GM23338 (cell line): ENCODE data around the gene FAM83F. TPM values are rescaled to one million over a fixed set of nuclear protein-coding genes. Genes with fewer than 3 reads are reported as not detected.

Experiments
- ATAC-seq: fragments of 200-7000 bp; cut with Tn5 transposase; 3 replicates; pipeline ENCODE4 v1.9.1; 2020
- DNase-seq: peaks from one replicate; pipeline ENCODE4 v3.0.0-alpha.2; 2015; ENCODE audit warnings: low spot score
- H2AFZ ChIP-seq: fragments of 200-600 bp; sonication (generic); 2 replicates; pipeline ENCODE4 v1.8.0; 2016; ENCODE audit warnings: antibody characterized with exemption, mild to moderate bottlenecking, moderate library complexity
- H3F3A ChIP-seq: fragments of 200-600 bp; sonication (generic); replicated peaks from 2 replicates; pipeline ENCODE4 v1.8.0; 2017; ENCODE audit warnings: antibody characterized with exemption, mixed run types, low read depth
- H3K27ac ChIP-seq: fragments of 200-600 bp; sonication (generic); 2 replicates; pipeline ENCODE4 v1.6.1; 2016; ENCODE audit warnings: low read depth
- H3K27me3 ChIP-seq: fragments of 200-600 bp; sonication (generic); 2 replicates; pipeline ENCODE4 v1.8.0; 2016; ENCODE audit warnings: mild to moderate bottlenecking, mixed run types, moderate library complexity; ENCODE audit not compliant: insufficient read depth
- H3K36me3 ChIP-seq: fragments of 200-600 bp; sonication (generic); 2 replicates; pipeline ENCODE4 v1.8.0; 2016; ENCODE audit warnings: mild to moderate bottlenecking; ENCODE audit not compliant: insufficient read depth
- H3K4me1 ChIP-seq: fragments of 200-600 bp; sonication (generic); 2 replicates; pipeline ENCODE4 v1.8.0; 2016; ENCODE audit warnings: mild to moderate bottlenecking, moderate library complexity; ENCODE audit not compliant: insufficient read depth
- H3K4me2 ChIP-seq: fragments of 200-600 bp; sonication (generic); 2 replicates; pipeline ENCODE4 v1.7.1; 2017; ENCODE audit warnings: mixed run types
- H3K4me3 ChIP-seq: fragments of 200-600 bp; sonication (generic); 2 replicates; pipeline ENCODE4 v1.6.1; 2016; ENCODE audit warnings: mixed run types
- H3K79me2 ChIP-seq: fragments of 200-600 bp; sonication (generic); replicated peaks from 2 replicates; pipeline ENCODE4 v1.8.0; 2017; ENCODE audit warnings: mild to moderate bottlenecking; ENCODE audit not compliant: insufficient read depth
- H3K9me2 ChIP-seq: fragments of 200-600 bp; sonication (generic); 2 replicates; pipeline ENCODE4 v1.8.0; 2017; ENCODE audit not compliant: insufficient read depth
- H4K20me1 ChIP-seq: fragments of 200-600 bp; sonication (generic); replicated peaks from 2 replicates; pipeline ENCODE4 v1.8.0; 2017; ENCODE audit warnings: mild to moderate bottlenecking; ENCODE audit not compliant: insufficient read depth
- H3K27ac Mint-ChIP-seq: 2 replicates; pipeline ENCODE4 v1.8.0; 2020; ENCODE audit warnings: inconsistent platforms, mild to moderate bottlenecking, moderate library complexity, mixed read lengths
- H3K27me3 Mint-ChIP-seq: 3 replicates; pipeline ENCODE4 v1.8.0; 2022; ENCODE audit warnings: low read depth, mild to moderate bottlenecking, moderate library complexity, mixed read lengths, inconsistent platforms; ENCODE audit not compliant: insufficient read depth, poor library complexity
- H3K36me3 Mint-ChIP-seq: 3 replicates; pipeline ENCODE4 v1.8.0; 2021; ENCODE audit warnings: low read depth, mild to moderate bottlenecking, inconsistent platforms, moderate library complexity, mixed read lengths
- H3K4me1 Mint-ChIP-seq: 3 replicates; pipeline ENCODE4 v1.8.0; 2020; ENCODE audit warnings: mild to moderate bottlenecking, inconsistent platforms, mixed read lengths
- H3K4me3 Mint-ChIP-seq: 3 replicates; pipeline ENCODE4 v1.8.0; 2021; ENCODE audit warnings: moderate library complexity, mild to moderate bottlenecking, inconsistent platforms, mixed read lengths
- H3K9me3 Mint-ChIP-seq: 3 replicates; pipeline ENCODE4 v1.8.0; 2020; ENCODE audit warnings: moderate library complexity, mild to moderate bottlenecking, inconsistent platforms, mixed read lengths
- CTCF ChIP-seq, 2 experiments: fragments of 200-600 bp in 1 of 2; sonication (generic) in 1 of 2; conservative IDR thresholded peaks; 2 replicates each; pipeline versions ENCODE4 v1.5.1 to v1.6.1; 2016 to 2017; ENCODE audit warnings: antibody characterized with exemption in 2 of 2, low read depth in 2 of 2, mild to moderate bottlenecking in 2 of 2, moderate library complexity in 1 of 2
- EZH2 ChIP-seq: fragments of 200-600 bp; sonication (generic); IDR thresholded peaks from one replicate; pipeline ENCODE4 v1.8.0; 2017; ENCODE audit warnings: antibody characterized with exemption, mild to moderate bottlenecking, low read depth; ENCODE audit not compliant: unreplicated experiment
- EZH2phosphoT487 ChIP-seq: fragments of 200-600 bp; sonication (generic); IDR thresholded peaks from one replicate; pipeline ENCODE4 v1.8.1; 2018; ENCODE audit warnings: antibody characterized with exemption; ENCODE audit not compliant: unreplicated experiment
- JUNB ChIP-seq: IDR thresholded peaks from one replicate; pipeline ENCODE4 v1.6.1; 2016; ENCODE audit warnings: antibody characterized with exemption; ENCODE audit not compliant: unreplicated experiment
- NANOG ChIP-seq: IDR thresholded peaks from 2 replicates; pipeline ENCODE4 v1.6.1; 2016; ENCODE audit warnings: antibody characterized with exemption, borderline replicate concordance
- POLR2AphosphoS5 ChIP-seq: IDR thresholded peaks from 2 replicates; pipeline ENCODE4 v1.6.1; 2016; ENCODE audit warnings: antibody characterized with exemption, low read depth
- REST ChIP-seq: IDR thresholded peaks from one replicate; pipeline ENCODE4 v1.6.1; 2018; ENCODE audit warnings: antibody characterized with exemption; ENCODE audit not compliant: unreplicated experiment
- STAT1 ChIP-seq: IDR thresholded peaks from one replicate; pipeline ENCODE4 v1.6.1; 2016; ENCODE audit warnings: antibody characterized with exemption; ENCODE audit not compliant: unreplicated experiment
- polyA plus RNA-seq: library from polyadenylated mRNA; unstranded; fragments of >200 nt; fragmentation: Nextera tagmentation; extraction: Ambion mirVana; gene quantifications from 2 replicates; pipeline ENCODE4 v1.2.1, GENCODE V29; 2016
- total RNA-seq: library from RNA; depleted of rRNA; stranded (reverse); fragments of >200 nt; shearing (Covaris generic); gene quantifications from 2 replicates; pipeline ENCODE4 v1.2.3, GENCODE V29; 2014

FAM83F gene
- total and polyA plus RNA-seq, 2 experiments from 2014 or later, result 3.7 to 15.9 TPM

DNA sequence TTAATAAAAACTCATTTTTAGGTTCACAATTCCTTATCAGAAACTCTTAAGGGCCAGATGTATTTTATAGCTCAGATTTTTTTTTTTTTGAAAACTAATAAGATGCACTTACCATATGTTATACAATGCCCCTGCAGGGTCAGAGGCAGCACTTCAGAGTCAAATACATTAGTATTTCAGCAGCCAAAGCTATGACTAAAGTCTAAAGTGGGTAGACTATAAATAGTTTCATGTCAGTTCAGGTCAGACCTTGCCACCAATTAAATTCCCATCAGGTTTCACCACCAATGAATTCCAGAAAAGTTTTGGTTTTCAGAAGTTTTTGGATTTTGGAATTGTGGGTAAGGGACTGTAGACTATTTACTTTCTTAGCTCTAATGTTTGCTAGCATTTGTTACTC lies 75.9 kb downstream of the FAM83F start (continued):
- TF ChIP-seq REST (no peak), JUNB (no peak), STAT1 (no peak), EZH2phosphoT487 (no peak), CTCF (conservative IDR thresholded peaks at IDR 0.05; ENCODE audit: low read depth in 2 of 2) (no peak), NANOG (no peak), POLR2AphosphoS5 (no peak), EZH2 (no peak)

DNA sequence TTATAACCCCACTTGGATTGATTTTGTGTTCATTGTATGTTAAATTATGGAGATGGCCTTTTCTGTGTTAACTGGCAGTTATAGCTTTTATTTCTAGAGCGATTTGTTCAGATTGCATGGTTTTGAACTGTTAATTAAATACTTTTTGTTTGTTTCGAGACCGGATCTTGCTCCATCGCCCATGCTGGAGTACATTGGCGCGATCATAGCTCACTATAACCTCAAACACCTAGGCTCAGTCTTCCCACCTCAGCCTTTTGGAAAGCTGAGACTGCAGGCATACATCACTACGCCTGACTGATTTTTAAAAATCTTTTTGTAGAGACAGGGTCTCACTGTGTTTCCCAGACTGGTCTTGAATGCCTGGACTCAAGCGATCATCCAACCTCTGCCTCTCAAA lies 77.0 kb downstream of the FAM83F start:
- H3K36me3 ChIP-seq, result no peaks in the 10 kb centered on the region
- Mint-ChIP-seq H3K9me3 (no peaks in the 10 kb centered on the region), H3K36me3 (no peaks in the 10 kb centered on the region), H3K4me3 (no peak overlapping the region), H3K27ac (no peak overlapping the region), H3K4me1 (peaks cover 9% of the 10 kb centered on the region), H3K27me3 (peaks cover 2% of the 10 kb centered on the region)
- H3K27ac ChIP-seq, result no peak overlapping the region
- no peaks in the 10 kb centered on the region for H3K9me2 ChIP-seq
- no peak for ATAC-seq
- peaks cover 10% of the 10 kb centered on the region; the same call in 1 of the 2 replicates for H4K20me1 ChIP-seq
- DNase-seq, result no peak
- no peak for TF ChIP-seq NANOG
- peaks cover 3% of the 10 kb centered on the region for H3K4me1 ChIP-seq
- H3F3A ChIP-seq, result no peaks in the 10 kb centered on the region
- H3K4me2 ChIP-seq, result no peak overlapping the region
- no peak overlapping the region for H3K4me3 ChIP-seq
- peaks cover 19% of the 10 kb centered on the region for H3K79me2 ChIP-seq
- H3K27me3 ChIP-seq, result no peaks in the 10 kb centered on the region
- H2AFZ ChIP-seq, result no peak overlapping the region
